ENCODE results near the gene FTO. TPM values are rescaled to one million over a fixed set of nuclear protein-coding genes. Genes with fewer than 3 reads are reported as not detected.

Gene FTO
- total and polyA plus RNA-seq, 2 of the 13 experiments (the other 11 are each of a cell fraction or from before 2014, with no cell fraction given) = 41.6 to 55.8 TPM

DNA sequence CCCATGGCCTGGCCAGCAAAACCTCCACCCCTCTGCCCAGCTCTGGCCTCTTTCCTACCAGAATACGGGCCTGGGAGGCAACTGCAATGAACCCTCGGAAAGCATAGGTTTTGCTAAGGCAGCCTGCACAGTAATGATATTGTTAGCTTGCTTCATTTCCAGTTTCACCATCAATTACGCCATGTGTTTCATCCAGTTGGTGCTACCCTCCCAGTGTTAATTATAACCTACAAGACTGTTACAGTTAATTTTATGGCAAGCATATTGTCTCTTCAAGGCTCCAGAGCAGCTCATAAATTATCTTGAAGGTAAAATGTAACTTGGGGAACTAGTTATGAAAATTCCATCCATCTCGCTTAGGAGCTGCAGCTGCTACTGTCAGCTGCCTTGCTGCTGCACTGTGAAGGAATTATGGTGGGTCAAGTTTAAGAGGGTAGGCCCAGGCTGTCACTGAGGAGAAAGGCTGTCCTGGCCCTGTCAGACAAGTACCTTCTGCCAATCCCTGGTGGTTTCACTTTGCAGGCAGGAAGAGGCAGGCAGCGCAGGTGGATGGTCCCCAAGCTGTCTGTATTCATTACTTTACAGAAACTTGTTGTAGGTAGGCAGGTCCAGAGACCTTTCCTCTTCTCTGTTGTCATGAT is 242.9 kb downstream of the FTO start:
- in situ Hi-C loops (cut with HindIII; ENCODE audit: extremely low pct_ligation_motif_present, low pct_unique_long_range_greater_than_20kb) (loop anchor here (10.0 to 25.0 kb wide), 2 partner anchors 1078 to 1315 kb away; no protein-coding TSS in a partner anchor), intact Hi-C loops (cut with micrococcal nuclease; ENCODE audit: unreplicated experiment) (loop anchor here (1.0 to 10.0 kb wide), 9 partner anchors 174 to 1515 kb away; partner anchors contain the start of gene IRX3)
- ChIA-PET POLR2A (interaction anchor here (1.2 to 1.4 kb wide), 3 partner anchors 218 to 229 kb away, joined by 3 to 7 read pairs (median 3); no protein-coding TSS in a partner anchor), CTCF (ENCODE audit: low intra/inter-chr PET ratio, low total read pairs) (interaction anchor here (0.7 to 1.7 kb wide), 4 partner anchors 174 to 1311 kb away, joined by 3 to 13 read pairs (median 4); no protein-coding TSS in a partner anchor)
- H3K4me1 ChIP-seq (ENCODE audit: insufficient read depth, low read length) = peaks cover 39% of the 10 kb centered on the region
- BruUV-seq (replicated peaks) = no TSS peak
- no peak for DNase-seq (ENCODE audit: low spot score)
- TF ChIP-seq MTA3 (CRISPR knock-in tag; IDR thresholded peaks at IDR 0.05) (no peak), ZNF20 (CRISPR knock-in tag; IDR thresholded peaks at IDR 0.05) (no peak), ZC3H13 (CRISPR knock-in tag; IDR thresholded peaks at IDR 0.05) (no peak), ZNF775 (CRISPR knock-in tag; IDR thresholded peaks at IDR 0.05; ENCODE audit: borderline replicate concordance) (no peak), CBFB (CRISPR knock-in tag; IDR thresholded peaks at IDR 0.05) (no peak), SMYD3 (CRISPR knock-in tag; IDR thresholded peaks at IDR 0.05) (no peak), ZGPAT (CRISPR knock-in tag; IDR thresholded peaks at IDR 0.05) (no peak), ZNF589 (CRISPR knock-in tag; conservative IDR thresholded peaks at IDR 0.05) (no peak), ZBTB7B (CRISPR knock-in tag; IDR thresholded peaks at IDR 0.05) (no peak)
- TF ChIP-seq, protein P1, sequence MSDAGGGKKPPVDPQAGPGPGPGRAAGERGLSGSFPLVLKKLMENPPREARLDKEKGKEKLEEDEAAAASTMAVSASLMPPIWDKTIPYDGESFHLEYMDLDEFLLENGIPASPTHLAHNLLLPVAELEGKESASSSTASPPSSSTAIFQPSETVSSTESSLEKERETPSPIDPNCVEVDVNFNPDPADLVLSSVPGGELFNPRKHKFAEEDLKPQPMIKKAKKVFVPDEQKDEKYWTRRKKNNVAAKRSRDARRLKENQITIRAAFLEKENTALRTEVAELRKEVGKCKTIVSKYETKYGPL (CRISPR knock-in tag; IDR thresholded peaks at IDR 0.05) = no peak
- TF ChIP-seq, protein P2, sequence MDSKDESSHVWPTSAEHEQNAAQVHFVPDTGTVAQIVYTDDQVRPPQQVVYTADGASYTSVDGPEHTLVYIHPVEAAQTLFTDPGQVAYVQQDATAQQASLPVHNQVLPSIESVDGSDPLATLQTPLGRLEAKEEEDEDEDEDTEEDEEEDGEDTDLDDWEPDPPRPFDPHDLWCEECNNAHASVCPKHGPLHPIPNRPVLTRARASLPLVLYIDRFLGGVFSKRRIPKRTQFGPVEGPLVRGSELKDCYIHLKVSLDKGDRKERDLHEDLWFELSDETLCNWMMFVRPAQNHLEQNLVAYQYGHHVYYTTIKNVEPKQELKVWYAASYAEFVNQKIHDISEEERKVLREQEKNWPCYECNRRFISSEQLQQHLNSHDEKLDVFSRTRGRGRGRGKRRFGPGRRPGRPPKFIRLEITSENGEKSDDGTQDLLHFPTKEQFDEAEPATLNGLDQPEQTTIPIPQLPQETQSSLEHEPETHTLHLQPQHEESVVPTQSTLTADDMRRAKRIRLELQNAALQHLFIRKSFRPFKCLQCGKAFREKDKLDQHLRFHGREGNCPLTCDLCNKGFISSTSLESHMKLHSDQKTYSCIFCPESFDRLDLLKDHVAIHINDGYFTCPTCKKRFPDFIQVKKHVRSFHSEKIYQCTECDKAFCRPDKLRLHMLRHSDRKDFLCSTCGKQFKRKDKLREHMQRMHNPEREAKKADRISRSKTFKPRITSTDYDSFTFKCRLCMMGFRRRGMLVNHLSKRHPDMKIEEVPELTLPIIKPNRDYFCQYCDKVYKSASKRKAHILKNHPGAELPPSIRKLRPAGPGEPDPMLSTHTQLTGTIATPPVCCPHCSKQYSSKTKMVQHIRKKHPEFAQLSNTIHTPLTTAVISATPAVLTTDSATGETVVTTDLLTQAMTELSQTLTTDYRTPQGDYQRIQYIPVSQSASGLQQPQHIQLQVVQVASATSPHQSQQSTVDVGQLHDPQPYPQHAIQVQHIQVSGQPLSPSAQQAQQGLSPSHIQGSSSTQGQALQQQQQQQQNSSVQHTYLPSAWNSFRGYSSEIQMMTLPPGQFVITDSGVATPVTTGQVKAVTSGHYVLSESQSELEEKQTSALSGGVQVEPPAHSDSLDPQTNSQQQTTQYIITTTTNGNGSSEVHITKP (CRISPR knock-in tag; IDR thresholded peaks at IDR 0.05; ENCODE audit: low read depth) = no peak
- TF ChIP-seq, protein P3, sequence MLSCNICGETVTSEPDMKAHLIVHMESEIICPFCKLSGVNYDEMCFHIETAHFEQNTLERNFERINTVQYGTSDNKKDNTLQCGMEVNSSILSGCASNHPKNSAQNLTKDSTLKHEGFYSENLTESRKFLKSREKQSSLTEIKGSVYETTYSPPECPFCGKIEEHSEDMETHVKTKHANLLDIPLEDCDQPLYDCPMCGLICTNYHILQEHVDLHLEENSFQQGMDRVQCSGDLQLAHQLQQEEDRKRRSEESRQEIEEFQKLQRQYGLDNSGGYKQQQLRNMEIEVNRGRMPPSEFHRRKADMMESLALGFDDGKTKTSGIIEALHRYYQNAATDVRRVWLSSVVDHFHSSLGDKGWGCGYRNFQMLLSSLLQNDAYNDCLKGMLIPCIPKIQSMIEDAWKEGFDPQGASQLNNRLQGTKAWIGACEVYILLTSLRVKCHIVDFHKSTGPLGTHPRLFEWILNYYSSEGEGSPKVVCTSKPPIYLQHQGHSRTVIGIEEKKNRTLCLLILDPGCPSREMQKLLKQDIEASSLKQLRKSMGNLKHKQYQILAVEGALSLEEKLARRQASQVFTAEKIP (CRISPR knock-in tag; IDR thresholded peaks at IDR 0.05; ENCODE audit: borderline replicate concordance) = no peak
- no peak for ATAC-seq
- no peaks in the 10 kb centered on the region for H3K9me3 ChIP-seq (ENCODE audit: low read length)
- H3K4me2 ChIP-seq (ENCODE audit: low read depth, low read length) = no peak overlapping the region
- no peak overlapping the region for H3K27ac ChIP-seq (ENCODE audit: extremely low read length, insufficient read depth, low read length)
- FAIRE-seq = no peak
- H3K79me2 ChIP-seq (ENCODE audit: insufficient read depth, low read length) = no peaks in the 10 kb centered on the region
- H3K4me3 ChIP-seq (replicated peaks in 1 of 3; ENCODE audit: insufficient read depth in 1 of 3, low read depth in 2 of 3, low read length in 3 of 3) = no peak overlapping the region
- H3K36me3 ChIP-seq (replicated peaks in 1 of 2; ENCODE audit: control insufficient read depth in 1 of 2, insufficient read depth in 2 of 2, low read length in 2 of 2) = peaks cover 0 to 4% of the 10 kb centered on the region in 2 experiments; a peak in 1 of 5 replicates
- no peak overlapping the region for H3K9ac ChIP-seq (ENCODE audit: insufficient read depth, low read depth, low read length)
- 97% methylated on average over 5 of the region's 5 CpGs for WGBS (ENCODE audit: low lambda C conversion rate)
- no peaks in the 10 kb centered on the region for H3K27me3 ChIP-seq (ENCODE audit: control insufficient read depth in 1 of 2, insufficient read depth in 2 of 2, low read length in 2 of 2)
- no peak overlapping the region for H2AFZ ChIP-seq (ENCODE audit: low read length)
- no peaks in the 10 kb centered on the region for H4K20me1 ChIP-seq (ENCODE audit: insufficient read depth, low read length)
